HG03439 (cell line): Measurements from ENCODE around the gene SLC3A2.
"Not testable (repeated sequence)": the region's sequence is repeated elsewhere in the genome, so short reads cannot be mapped to it uniquely, and the experiment has no call there.

Experiments used
- ATAC-seq: cut with Tn5 transposase; IDR thresholded peaks from one replicate; pipeline ENCODE4 v1.9.1; 2021; ENCODE audit warnings: mild to moderate bottlenecking, moderate library complexity; ENCODE audit not compliant: unreplicated experiment

Gene SLC3A2

GRCh38 chr11:62925745-62926679 lies 45.3 kb downstream of the SLC3A2 start:
- no peak for ATAC-seq

- no peak for ATAC-seq
Observed at GRCh38 chr11:62926680-62927455, 46.2 kb downstream of the SLC3A2 start.

GRCh38 chr11:62928011-62928410 lies 47.3 kb downstream of the SLC3A2 start:
- ATAC-seq = no peak

GRCh38 chr11:62930157-62930556 lies 49.5 kb downstream of the SLC3A2 start:
- ATAC-seq = no peak

GRCh38 chr11:62930666-62931065 lies 50.0 kb downstream of the SLC3A2 start:
- no peak for ATAC-seq

GRCh38 chr11:62931499-62932278 lies 51.0 kb downstream of the SLC3A2 start:
- no peak for ATAC-seq

- no peak for ATAC-seq
Observed at GRCh38 chr11:62933285-62933684, 52.6 kb downstream of the SLC3A2 start.

- ATAC-seq = no peak
Observed at GRCh38 chr11:62933750-62934495, 53.2 kb downstream of the SLC3A2 start.

GRCh38 chr11:62934496-62934785 lies 53.7 kb downstream of the SLC3A2 start:
- ATAC-seq = no peak

- ATAC-seq = not testable (repeated sequence)
Observed at GRCh38 chr11:62937528-62937927, 56.8 kb downstream of the SLC3A2 start.
